HG02981 (cell line): ENCODE results near the gene C11orf71.

Experiments
- ATAC-seq: cut with Tn5 transposase; IDR thresholded peaks from one replicate; pipeline ENCODE4 v1.9.1; 2021; ENCODE audit warnings: mild to moderate bottlenecking, moderate library complexity; ENCODE audit not compliant: unreplicated experiment

The C11orf71 gene

DNA sequence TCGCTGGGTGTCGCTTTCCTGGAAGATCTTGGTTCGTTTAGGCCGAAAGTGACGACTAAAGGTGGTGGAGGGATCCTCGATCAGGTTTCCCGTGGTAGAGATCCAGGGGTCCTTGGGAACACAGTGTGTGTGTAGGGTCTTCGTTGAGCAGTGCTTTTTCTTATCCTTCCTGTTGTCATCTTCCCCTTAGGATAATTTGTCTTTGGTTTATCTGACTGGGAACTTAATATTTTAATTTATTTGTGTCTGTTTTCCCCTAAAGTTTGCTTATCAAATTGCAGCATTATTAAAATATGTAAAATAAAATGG is 558 bp upstream of the C11orf71 start:
- ATAC-seq: no peak

GRCh38 chr11:114399490-114400215 is 658 bp downstream of the C11orf71 start:
- peak; percentile 19 for ATAC-seq

DNA sequence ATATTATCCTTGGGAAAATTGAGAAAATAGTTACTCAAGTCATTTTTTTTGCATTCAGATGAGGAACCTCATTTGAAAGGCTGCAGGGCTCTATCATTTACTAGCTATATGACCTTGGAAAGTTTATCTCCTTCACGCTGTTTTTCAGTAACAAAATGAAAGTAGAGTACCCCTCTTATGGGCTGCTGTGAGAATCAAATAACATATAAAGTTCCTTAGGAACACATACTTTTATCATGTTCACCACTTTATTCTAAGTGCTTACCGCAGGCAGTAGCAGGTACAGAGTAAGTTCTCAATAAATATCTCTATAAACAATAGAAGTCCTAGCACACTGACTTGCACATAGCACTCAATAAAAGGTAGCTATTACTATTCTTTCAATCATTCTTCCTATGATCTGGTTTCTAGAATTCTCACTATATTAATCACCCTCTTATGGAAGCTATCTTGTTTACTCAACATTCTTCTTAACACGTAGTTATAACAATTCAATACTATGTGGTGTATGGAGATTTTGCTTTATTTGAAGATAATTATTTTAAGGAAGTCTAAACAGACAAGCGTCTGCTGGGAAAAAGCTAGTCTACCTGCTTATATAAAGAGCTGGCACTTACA is 1.9 kb downstream of the C11orf71 start:
- no peak for ATAC-seq

- no peak for ATAC-seq
Measured at GRCh38 chr11:114397349-114397982, 2.8 kb downstream of the C11orf71 start.

GRCh38 chr11:114396916-114397315 is 3.4 kb downstream of the C11orf71 start:
- no peak for ATAC-seq

DNA sequence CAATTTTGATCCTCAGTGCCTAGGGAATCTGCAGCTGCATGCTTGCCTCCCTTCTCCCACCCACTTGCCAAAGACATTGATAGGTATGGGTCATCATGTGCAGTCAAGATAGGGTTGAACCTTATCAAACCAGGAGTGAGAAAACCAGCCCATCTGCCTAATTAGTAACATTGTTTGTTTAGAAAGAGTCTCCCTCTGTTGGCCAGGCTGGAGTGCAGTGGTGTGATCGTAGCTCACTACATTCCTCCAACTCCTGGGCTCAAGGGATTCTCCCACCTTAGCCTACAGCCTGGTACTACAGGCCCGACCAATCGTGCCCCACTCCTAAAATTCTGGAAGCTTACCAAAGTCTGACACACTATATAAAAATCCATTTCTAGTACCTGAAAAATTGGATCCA is 4.6 kb downstream of the C11orf71 start:
- ATAC-seq: no peak

DNA sequence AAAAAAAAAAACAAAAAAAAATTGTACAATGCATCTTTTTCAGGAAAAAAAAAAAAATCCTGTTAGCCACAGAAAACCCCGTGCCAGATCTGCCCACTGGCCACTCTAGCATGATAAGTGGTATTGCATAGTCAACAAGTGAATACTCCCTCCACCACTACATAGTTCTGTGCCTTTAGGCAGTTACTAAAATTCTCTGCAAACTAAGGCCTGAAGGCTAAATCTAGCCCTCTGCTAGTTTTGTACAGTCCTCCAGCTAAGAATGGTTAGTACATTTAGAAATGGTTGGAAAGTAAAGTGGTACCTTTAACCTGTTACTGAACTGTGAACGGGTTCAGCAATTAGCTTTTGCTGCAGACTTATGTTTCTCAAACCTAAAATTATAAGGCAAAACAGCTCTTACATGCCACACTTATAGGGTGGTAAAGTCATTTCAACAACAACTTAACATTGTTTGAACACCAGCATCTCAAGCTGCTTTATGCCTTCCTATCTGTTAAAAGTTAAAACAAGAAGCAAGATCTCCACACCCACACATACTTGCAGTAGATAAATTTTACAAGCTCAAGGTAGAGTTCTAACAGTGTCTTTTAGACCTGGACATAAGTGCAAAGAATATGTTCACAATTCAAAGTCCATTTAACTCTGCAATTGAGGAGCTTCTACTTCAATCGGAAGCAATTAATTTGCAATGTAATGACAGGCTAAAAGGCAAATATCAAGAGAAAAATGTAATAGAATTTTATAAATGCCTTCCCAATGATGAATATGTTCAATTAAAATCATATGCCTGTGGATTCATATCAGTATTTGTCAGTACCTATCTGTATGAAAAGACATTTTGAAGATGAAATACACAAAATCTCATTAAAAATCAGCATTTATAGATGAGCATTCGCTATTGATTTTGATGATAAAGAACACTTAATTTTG is 7.3 kb downstream of the C11orf71 start:
- no peak for ATAC-seq

DNA sequence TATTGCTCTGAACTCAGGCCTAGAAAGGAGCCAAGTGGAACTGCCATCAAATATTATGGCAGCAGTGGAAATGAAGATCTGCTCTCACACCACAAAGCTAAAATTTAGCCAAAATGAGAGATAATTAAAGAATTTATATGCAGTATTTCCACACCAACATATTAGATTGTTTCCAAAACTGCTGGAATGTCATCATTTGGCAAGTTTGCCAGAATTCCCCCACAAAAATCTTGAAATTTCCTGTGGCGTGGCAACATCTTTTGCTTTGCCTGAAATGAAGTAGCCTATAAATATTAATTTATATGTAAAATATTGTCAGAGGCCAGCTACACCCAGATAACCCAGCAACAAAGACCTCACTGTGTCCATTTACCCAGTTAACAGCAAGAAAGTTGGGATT is 13.8 kb downstream of the C11orf71 start:
- no peak for ATAC-seq

GRCh38 chr11:114386131-114386530 is 14.2 kb downstream of the C11orf71 start:
- ATAC-seq: no peak

DNA sequence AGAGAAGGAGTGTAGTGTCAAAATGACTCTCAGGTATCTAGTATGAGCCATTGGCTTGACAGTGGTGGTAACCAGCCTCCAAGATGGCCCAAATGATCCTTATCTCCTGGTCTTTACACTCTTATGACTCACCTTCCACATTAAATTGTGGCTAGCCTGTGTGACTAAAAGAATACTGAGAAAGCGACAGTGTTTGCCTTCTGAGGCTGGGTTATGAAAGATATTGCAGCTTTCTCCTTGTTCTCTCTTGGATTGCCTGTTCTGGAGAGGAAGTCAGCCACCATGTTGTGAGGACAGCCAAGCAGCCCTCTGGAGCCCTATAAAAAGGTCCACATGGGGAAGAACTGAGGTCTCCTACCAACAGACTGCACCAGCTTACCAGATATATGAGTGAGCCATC is 15.8 kb downstream of the C11orf71 start:
- no peak for ATAC-seq

DNA sequence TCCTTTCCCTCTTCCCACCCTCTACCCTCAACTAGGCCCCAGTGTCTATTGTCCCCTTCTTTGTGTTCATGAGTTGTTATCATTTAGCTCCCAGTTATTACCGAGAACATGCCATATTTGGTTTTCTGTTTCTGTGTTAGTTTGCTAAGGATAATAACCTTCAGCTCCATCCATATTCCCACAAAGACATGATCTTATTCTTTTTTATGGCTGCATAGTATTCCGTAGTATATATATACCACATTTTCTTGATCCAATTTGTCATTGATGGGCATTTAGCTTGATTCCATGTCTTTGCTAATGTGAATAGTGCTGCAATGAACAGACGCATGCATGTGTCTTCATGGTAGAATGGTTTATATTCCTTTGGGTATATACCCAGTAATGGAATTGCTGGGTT is 17.8 kb downstream of the C11orf71 start:
- ATAC-seq: no peak

DNA sequence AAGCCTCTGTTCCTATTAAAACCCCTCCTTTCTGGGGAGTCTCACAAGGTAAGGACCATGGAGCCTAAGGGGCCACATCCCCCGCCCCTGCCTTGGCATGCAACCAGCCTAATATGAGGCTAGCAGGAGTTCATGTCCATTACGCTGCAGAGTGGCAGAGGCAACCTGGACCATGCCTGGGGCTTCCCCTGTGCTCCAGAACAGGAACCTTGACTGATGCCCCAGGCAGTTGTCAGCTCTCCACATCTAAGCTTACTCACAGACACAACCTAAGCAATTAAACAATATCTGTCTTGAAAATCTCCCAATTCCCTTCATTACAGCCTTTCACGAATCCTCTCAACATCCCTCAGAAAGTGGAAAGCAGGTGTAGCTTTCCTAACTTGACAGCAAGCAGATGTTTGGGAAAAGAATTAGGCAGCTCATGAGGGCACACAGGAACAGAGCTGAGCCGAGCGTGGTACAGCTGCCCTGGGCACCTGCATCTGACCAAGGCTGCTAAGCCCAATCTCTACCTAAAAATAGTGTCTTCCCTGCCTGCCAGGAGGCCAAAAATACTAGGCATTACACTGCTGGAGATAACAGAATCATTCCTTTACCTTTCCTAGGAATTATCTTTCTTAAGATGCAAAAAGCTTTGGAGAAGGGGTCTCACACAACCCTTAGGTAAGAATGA is 20.8 kb downstream of the C11orf71 start:
- no peak for ATAC-seq

GRCh38 chr11:114377612-114378267 is 22.6 kb downstream of the C11orf71 start:
- no peak for ATAC-seq

GRCh38 chr11:114375052-114375451 is 25.3 kb downstream of the C11orf71 start:
- no peak for ATAC-seq

GRCh38 chr11:114368918-114369680 is 31.2 kb downstream of the C11orf71 start:
- no peak for ATAC-seq

- no peak for ATAC-seq
Measured at GRCh38 chr11:114367244-114367957, 32.9 kb downstream of the C11orf71 start.

- no peak for ATAC-seq
Measured at GRCh38 chr11:114366331-114367243, 33.7 kb downstream of the C11orf71 start.

DNA sequence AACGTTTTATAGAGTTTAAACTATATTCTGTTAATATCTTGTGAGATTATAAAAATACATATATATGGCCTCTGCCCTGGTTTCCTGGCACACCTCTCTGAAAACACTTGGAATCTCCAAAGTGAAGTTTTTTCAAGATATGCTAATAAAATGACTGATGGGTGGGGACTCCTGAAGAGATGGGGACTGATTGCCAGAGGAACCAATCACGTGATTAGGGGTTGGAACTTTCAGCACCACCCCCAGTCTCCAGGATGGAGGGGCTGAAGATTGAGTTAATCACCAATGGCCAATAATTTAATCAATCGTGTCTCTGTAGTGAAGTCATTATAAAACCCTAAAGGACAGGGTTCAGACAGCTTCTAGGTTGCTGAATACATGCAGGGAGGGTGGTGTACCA is 37.4 kb downstream of the C11orf71 start:
- ATAC-seq: no peak
